BLaER1 (cell line): ENCODE measurements around the gene COLEC11.
A peak's percentile ranks its signal among the peaks of the same experiment; 100 is the strongest.
"Not testable (repeated sequence)": the region's sequence is repeated elsewhere in the genome, so short reads cannot be mapped to it uniquely, and the experiment has no call there.

Source experiments
- H3K27ac ChIP-seq: shearing (Covaris generic); formaldehyde crosslinking; 2 replicates; pipeline ENCODE4 v1.8.1; 2022
- H3K27me3 ChIP-seq: shearing (Covaris generic); formaldehyde crosslinking; 2 replicates; pipeline ENCODE4 v1.8.1; 2022
- H3K36me3 ChIP-seq: shearing (Covaris generic); formaldehyde crosslinking; 2 replicates; pipeline ENCODE4 v1.8.1; 2022
- H3K4me1 ChIP-seq: shearing (Covaris generic); formaldehyde crosslinking; 2 replicates; pipeline ENCODE4 v1.8.1; 2022
- H3K4me2 ChIP-seq: shearing (Covaris generic); formaldehyde crosslinking; 2 replicates; pipeline ENCODE4 v1.8.1; 2022
- H3K4me3 ChIP-seq: shearing (Covaris generic); formaldehyde crosslinking; 2 replicates; pipeline ENCODE4 v1.8.1; 2022
- H3K9ac ChIP-seq: shearing (Covaris generic); formaldehyde crosslinking; 2 replicates; pipeline ENCODE4 v1.8.1; 2022
- H3K9me3 ChIP-seq: shearing (Covaris generic); formaldehyde crosslinking; 2 replicates; pipeline ENCODE4 v1.8.1; 2022
- H4K20me1 ChIP-seq: shearing (Covaris generic); formaldehyde crosslinking; 2 replicates; pipeline ENCODE4 v1.8.1; 2022
- Cebpa-rat ChIP-seq: shearing (Covaris generic); IDR thresholded peaks from 2 replicates; pipeline ENCODE4 v1.8.1; 2022

COLEC11 gene

GRCh38 chr2:3594493-3595281 is at the start of gene COLEC11:
Gene COLEC11, plus strand, starts transcription at chr2:3595112. Its CDS starts 9,229 bp downstream, at chr2:3604341.
- H3K27me3 ChIP-seq = no peaks in the 10 kb centered on the region
- no peak within 1 kb of the TSS for H3K4me3 ChIP-seq
- peaks cover 6% of the 10 kb centered on the region; the same call in 1 of the 2 replicates for H3K4me1 ChIP-seq
- no peak within 1 kb of the TSS for H3K27ac ChIP-seq
- no peaks in the 10 kb centered on the region for H3K9me3 ChIP-seq
- H3K4me2 ChIP-seq = no peak within 1 kb of the TSS
- no peaks in the 10 kb centered on the region for H4K20me1 ChIP-seq
- no peak within 1 kb of the TSS for H3K9ac ChIP-seq
- TF ChIP-seq Cebpa-rat = no peak
- peaks cover 22% of the 10 kb centered on the region for H3K36me3 ChIP-seq

- no peak overlapping the region for H3K4me2 ChIP-seq
- H3K27ac ChIP-seq = no peak overlapping the region
- H3K4me3 ChIP-seq = no peak overlapping the region
- H3K36me3 ChIP-seq = peaks cover 100% of the 10 kb centered on the region
- peaks cover 29% of the 10 kb centered on the region for H4K20me1 ChIP-seq
- no peaks in the 10 kb centered on the region for H3K27me3 ChIP-seq
- no peaks in the 10 kb centered on the region for H3K9me3 ChIP-seq
- TF ChIP-seq Cebpa-rat = no peak
- H3K4me1 ChIP-seq = no peaks in the 10 kb centered on the region
- H3K9ac ChIP-seq = no peak overlapping the region
Measured at GRCh38 chr2:3545788-3546478, 49.0 kb upstream of the COLEC11 start.

GRCh38 chr2:3547915-3548314 is 47.0 kb upstream of the COLEC11 start:
- Histone ChIP-seq H3K27ac (no peak overlapping the region), H3K9me3 (no peaks in the 10 kb centered on the region), H3K4me1 (no peaks in the 10 kb centered on the region), H4K20me1 (peaks cover 14% of the 10 kb centered on the region), H3K9ac (no peak overlapping the region), H3K36me3 (peaks cover 98% of the 10 kb centered on the region), H3K4me2 (no peak overlapping the region), H3K27me3 (no peaks in the 10 kb centered on the region), H3K4me3 (no peak overlapping the region)
- no peak for TF ChIP-seq Cebpa-rat

- Histone ChIP-seq H4K20me1 (no peaks in the 10 kb centered on the region), H3K4me2 (no peak overlapping the region), H3K27ac (no peak overlapping the region), H3K9ac (no peak overlapping the region), H3K27me3 (no peaks in the 10 kb centered on the region), H3K9me3 (no peaks in the 10 kb centered on the region), H3K36me3 (peaks cover 74% of the 10 kb centered on the region), H3K4me3 (no peak overlapping the region), H3K4me1 (peaks cover 13% of the 10 kb centered on the region)
- TF ChIP-seq Cebpa-rat = no peak
Measured at GRCh38 chr2:3553946-3554345, 41.0 kb upstream of the COLEC11 start.

DNA sequence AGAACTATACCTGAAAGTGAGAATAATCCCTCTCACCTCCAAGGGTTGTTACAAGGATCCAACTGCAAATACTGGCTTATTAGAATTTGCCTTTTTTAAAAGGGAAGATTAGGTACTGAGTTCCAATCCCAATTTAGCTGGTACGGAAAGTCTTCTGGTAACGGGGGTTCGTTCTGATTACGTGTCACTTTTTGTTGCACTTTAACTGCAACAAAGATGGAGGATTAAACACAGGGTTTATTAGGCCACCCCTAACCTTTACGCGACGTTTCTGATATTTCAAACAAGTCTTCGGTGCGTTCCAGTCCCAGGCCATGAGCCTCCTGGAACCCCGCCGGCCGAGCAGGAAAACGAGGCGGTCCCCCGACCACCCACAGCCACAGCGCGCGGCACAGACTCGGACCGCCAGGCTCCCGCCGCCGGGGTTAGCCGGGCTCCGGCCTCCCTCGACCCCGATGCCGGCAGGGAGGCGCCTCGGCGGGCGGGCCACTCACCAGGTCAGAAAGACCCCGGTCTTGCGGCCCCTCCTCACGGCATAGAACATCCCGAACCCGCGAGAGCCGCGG is 37.2 kb upstream of the COLEC11 start:
- H3K9me3 ChIP-seq = no peaks in the 10 kb centered on the region
- peak overlapping the region; percentile 91 for H3K27ac ChIP-seq
- peak overlapping the region; percentile 89 for H3K4me3 ChIP-seq
- peaks cover 34% of the 10 kb centered on the region for H3K4me1 ChIP-seq
- H3K36me3 ChIP-seq = peaks cover 43% of the 10 kb centered on the region
- H3K9ac ChIP-seq = peak overlapping the region; percentile 93
- H3K4me2 ChIP-seq = peak overlapping the region; percentile 93
- no peak for TF ChIP-seq Cebpa-rat
- no peaks in the 10 kb centered on the region for H4K20me1 ChIP-seq
- H3K27me3 ChIP-seq = no peaks in the 10 kb centered on the region

DNA sequence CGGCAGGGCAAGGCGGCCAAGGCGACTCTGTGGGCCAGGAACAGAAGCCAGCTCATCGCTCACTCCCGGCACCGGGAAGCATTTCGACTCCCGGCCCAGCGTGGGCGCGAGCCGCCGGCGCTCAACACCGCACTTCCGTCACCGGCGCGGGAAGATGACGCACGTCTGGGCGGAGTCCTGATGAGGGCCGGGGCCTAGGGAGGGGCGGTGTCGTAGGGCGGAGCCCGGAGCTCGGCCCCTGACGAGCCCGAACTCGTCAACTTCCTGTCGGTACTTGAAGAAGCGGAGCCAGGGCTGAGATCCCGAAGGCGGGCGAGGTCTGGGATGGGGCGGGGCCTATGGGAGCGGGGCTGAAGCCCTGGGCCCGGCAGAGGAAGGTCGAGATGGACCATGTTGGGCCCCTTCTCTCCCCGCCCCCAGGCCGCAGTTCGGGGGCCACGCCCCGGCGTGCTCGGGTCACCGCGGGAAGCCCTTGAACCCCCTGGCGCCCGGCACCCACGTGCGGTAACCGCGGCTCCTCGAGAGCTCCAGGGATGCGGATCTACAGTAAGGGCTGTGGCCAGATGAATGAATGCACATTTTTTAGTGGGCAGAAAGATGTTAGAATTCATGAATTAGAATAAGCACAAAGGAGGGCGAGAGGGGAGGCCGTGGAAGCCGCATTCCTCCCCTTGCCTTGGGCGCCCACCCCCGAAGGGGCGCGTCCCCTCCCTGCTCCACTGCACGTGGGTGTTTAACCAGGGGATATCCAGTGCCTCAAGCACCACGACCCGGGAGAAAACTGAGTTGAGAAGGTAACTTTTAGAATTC is 36.5 kb upstream of the COLEC11 start, which contains the start of gene RNASEH1:
TSS of gene RNASEH1 (minus strand) at position 129 of the 810 bp plus-strand sequence. CDS start at position 56, 73 bp downstream.
- Histone ChIP-seq H3K9ac (peak within 1 kb of the TSS; percentile 93), H3K9me3 (no peaks in the 10 kb centered on the region), H3K4me3 (peak within 1 kb of the TSS; percentile 89), H3K27me3 (no peaks in the 10 kb centered on the region), H4K20me1 (no peaks in the 10 kb centered on the region), H3K27ac (peak within 1 kb of the TSS; percentile 91), H3K4me1 (peaks cover 41% of the 10 kb centered on the region), H3K36me3 (peaks cover 38% of the 10 kb centered on the region), H3K4me2 (peak within 1 kb of the TSS; percentile 93)
- no peak for TF ChIP-seq Cebpa-rat

DNA sequence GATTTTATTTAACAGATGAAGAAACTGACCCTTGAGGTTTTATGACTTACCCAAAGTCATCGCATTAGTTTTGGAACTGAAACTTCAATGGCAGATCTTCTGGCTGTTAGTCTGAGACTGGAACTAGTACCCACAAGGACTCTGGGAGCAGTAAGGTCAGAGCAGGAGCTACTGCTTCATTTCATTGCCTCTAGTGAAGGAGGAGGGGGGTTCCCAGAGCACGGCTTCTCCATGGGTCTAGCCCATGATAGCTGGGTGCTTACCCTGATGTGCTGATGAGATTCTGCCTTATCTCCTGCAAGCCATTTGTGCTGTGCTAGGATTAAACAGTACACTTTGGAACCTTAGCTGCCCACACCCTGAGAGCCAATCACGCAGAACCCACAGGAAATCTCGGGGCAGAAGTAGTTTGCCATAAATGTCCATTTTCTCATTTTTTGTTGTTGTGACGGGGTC is 31.4 kb upstream of the COLEC11 start:
- H3K4me1 ChIP-seq = peaks cover 47% of the 10 kb centered on the region
- no peaks in the 10 kb centered on the region for H3K9me3 ChIP-seq
- no peaks in the 10 kb centered on the region for H4K20me1 ChIP-seq
- TF ChIP-seq Cebpa-rat = no peak
- no peaks in the 10 kb centered on the region for H3K27me3 ChIP-seq
- H3K9ac ChIP-seq = peak overlapping the region; percentile 13; the same call in 1 of the 2 replicates
- H3K4me2 ChIP-seq = peak overlapping the region; percentile 79
- H3K4me3 ChIP-seq = peak overlapping the region; percentile 13; the same call in 1 of the 2 replicates
- H3K27ac ChIP-seq = peak overlapping the region; percentile 44
- peaks cover 4% of the 10 kb centered on the region; the same call in 1 of the 2 replicates for H3K36me3 ChIP-seq

DNA sequence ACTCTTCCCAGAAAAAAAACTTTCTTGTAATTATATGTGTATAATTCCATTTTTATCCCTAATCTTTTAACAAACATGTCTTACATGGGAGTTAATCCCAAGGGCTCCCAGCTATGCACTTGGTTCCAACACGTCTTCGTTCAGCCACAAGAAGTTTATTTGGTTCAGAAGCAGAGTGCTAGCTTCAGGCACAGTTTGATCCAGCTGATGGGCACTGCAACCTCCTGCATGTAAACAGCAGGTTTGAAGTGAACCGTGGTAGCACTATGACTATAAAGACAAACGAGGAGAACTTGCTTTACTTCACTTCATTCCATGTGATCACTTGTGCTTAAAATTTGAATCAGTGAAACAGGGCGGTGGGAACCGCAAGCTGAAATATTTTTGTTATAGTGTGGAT is 29.8 kb upstream of the COLEC11 start:
- no peak overlapping the region for H3K4me3 ChIP-seq
- no peak overlapping the region for H3K27ac ChIP-seq
- H4K20me1 ChIP-seq = no peaks in the 10 kb centered on the region
- H3K36me3 ChIP-seq = peaks cover 4% of the 10 kb centered on the region; the same call in 1 of the 2 replicates
- no peak for TF ChIP-seq Cebpa-rat
- H3K9ac ChIP-seq = no peak overlapping the region
- H3K27me3 ChIP-seq = no peaks in the 10 kb centered on the region
- H3K4me2 ChIP-seq = no peak overlapping the region
- no peaks in the 10 kb centered on the region for H3K9me3 ChIP-seq
- H3K4me1 ChIP-seq = peaks cover 42% of the 10 kb centered on the region

GRCh38 chr2:3566806-3567205 is 28.1 kb upstream of the COLEC11 start:
- no peak overlapping the region for H3K9ac ChIP-seq
- H3K36me3 ChIP-seq = no peaks in the 10 kb centered on the region
- H3K27me3 ChIP-seq = no peaks in the 10 kb centered on the region
- H3K9me3 ChIP-seq = no peaks in the 10 kb centered on the region
- H3K4me1 ChIP-seq = peaks cover 39% of the 10 kb centered on the region
- no peak overlapping the region for H3K4me2 ChIP-seq
- no peak for TF ChIP-seq Cebpa-rat
- no peaks in the 10 kb centered on the region for H4K20me1 ChIP-seq
- H3K4me3 ChIP-seq = no peak overlapping the region
- no peak overlapping the region for H3K27ac ChIP-seq

GRCh38 chr2:3569656-3570055 is 25.3 kb upstream of the COLEC11 start:
- peaks cover 26% of the 10 kb centered on the region for H3K4me1 ChIP-seq

More at GRCh38 chr2:3569656-3570055, 25.3 kb upstream of the COLEC11 start:
- peak overlapping the region; percentile 31 for H3K4me2 ChIP-seq
- H3K27me3 ChIP-seq, H3K9ac ChIP-seq, H3K36me3 ChIP-seq, H3K9me3 ChIP-seq, H3K27ac ChIP-seq, H3K4me3 ChIP-seq, H4K20me1 ChIP-seq: not testable (repeated sequence)
